HEK293 (cell line): ENCODE measurements around the gene PRPF31.

Source experiments
- ZNF132 ChIP-seq: fragments of 450-650 bp; formaldehyde crosslinking; IDR thresholded peaks from 2 replicates; pipeline ENCODE4 v1.5.1; 2017; ENCODE audit warnings: missing biosample characterization, missing genetic modification characterization, borderline replicate concordance
- ZNF423 ChIP-seq: fragments of 450-650 bp; formaldehyde crosslinking; IDR thresholded peaks from 2 replicates; pipeline ENCODE4 v1.5.1; 2016; ENCODE audit warnings: missing biosample characterization, missing genetic modification characterization
- TF ChIP-seq, protein P1 (sequence below): fragments of 450-650 bp; formaldehyde crosslinking; IDR thresholded peaks from 2 replicates; pipeline ENCODE4 v1.5.1; 2016; ENCODE audit warnings: missing biosample characterization, missing genetic modification characterization
- TF ChIP-seq, protein P2 (sequence below): fragments of 450-650 bp; formaldehyde crosslinking; IDR thresholded peaks from 2 replicates; pipeline ENCODE4 v1.5.1; 2017; ENCODE audit warnings: missing biosample characterization, missing genetic modification characterization

DNA sequence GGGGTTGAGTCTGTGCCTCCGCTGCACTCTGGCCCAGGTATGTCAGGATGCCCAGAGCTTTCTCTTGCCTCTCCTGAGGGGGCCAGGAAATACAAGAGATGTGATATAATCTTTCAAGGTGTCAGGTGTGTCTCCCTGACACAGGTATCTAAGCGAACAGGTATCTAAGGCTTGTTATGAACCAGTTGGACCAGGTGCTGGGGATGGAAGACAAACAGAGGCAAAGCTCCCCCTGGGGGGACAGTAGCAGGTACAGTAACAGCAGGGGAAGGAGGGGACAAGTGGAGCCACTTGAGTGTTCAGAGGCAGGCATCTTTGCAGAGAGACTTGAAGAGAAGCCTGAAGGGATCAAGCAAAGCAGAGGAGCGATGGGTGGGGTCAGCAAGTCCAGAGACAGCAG lies 41.4 kb downstream of the PRPF31 start:
- TF ChIP-seq, protein P1, sequence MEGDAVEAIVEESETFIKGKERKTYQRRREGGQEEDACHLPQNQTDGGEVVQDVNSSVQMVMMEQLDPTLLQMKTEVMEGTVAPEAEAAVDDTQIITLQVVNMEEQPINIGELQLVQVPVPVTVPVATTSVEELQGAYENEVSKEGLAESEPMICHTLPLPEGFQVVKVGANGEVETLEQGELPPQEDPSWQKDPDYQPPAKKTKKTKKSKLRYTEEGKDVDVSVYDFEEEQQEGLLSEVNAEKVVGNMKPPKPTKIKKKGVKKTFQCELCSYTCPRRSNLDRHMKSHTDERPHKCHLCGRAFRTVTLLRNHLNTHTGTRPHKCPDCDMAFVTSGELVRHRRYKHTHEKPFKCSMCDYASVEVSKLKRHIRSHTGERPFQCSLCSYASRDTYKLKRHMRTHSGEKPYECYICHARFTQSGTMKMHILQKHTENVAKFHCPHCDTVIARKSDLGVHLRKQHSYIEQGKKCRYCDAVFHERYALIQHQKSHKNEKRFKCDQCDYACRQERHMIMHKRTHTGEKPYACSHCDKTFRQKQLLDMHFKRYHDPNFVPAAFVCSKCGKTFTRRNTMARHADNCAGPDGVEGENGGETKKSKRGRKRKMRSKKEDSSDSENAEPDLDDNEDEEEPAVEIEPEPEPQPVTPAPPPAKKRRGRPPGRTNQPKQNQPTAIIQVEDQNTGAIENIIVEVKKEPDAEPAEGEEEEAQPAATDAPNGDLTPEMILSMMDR (tag by site-specific recombination), result no peak
- no peak for TF ChIP-seq ZNF132
- TF ChIP-seq ZNF423 (tag by site-specific recombination), result no peak
- TF ChIP-seq, protein P2, sequence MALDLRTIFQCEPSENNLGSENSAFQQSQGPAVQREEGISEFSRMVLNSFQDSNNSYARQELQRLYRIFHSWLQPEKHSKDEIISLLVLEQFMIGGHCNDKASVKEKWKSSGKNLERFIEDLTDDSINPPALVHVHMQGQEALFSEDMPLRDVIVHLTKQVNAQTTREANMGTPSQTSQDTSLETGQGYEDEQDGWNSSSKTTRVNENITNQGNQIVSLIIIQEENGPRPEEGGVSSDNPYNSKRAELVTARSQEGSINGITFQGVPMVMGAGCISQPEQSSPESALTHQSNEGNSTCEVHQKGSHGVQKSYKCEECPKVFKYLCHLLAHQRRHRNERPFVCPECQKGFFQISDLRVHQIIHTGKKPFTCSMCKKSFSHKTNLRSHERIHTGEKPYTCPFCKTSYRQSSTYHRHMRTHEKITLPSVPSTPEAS (tag by site-specific recombination), result no peak
